Lung microvascular endothelial cell (primary cell): ENCODE data around the gene CD72. TPM values are rescaled to one million over a fixed set of nuclear protein-coding genes. Genes with fewer than 3 reads are reported as not detected.
"Not testable (repeated sequence)": the region's sequence is repeated elsewhere in the genome, so short reads cannot be mapped to it uniquely, and the experiment has no call there.

Source experiments
- DNase-seq, 2 donors: peaks; one replicate each; pipeline versions ENCODE4 v3.0.0 to v3.0.0-alpha.2; 2010; ENCODE audit warnings: low read depth in 2 of 2
- total RNA-seq: library from RNA; depleted of rRNA; stranded (reverse); fragments of >200 nt; gene quantifications from 2 replicates; pipeline ENCODE4 v1.2.1, GENCODE V29; 2014

Gene CD72
- total RNA-seq, 1 donor from 2014 or later, result not detected

DNA sequence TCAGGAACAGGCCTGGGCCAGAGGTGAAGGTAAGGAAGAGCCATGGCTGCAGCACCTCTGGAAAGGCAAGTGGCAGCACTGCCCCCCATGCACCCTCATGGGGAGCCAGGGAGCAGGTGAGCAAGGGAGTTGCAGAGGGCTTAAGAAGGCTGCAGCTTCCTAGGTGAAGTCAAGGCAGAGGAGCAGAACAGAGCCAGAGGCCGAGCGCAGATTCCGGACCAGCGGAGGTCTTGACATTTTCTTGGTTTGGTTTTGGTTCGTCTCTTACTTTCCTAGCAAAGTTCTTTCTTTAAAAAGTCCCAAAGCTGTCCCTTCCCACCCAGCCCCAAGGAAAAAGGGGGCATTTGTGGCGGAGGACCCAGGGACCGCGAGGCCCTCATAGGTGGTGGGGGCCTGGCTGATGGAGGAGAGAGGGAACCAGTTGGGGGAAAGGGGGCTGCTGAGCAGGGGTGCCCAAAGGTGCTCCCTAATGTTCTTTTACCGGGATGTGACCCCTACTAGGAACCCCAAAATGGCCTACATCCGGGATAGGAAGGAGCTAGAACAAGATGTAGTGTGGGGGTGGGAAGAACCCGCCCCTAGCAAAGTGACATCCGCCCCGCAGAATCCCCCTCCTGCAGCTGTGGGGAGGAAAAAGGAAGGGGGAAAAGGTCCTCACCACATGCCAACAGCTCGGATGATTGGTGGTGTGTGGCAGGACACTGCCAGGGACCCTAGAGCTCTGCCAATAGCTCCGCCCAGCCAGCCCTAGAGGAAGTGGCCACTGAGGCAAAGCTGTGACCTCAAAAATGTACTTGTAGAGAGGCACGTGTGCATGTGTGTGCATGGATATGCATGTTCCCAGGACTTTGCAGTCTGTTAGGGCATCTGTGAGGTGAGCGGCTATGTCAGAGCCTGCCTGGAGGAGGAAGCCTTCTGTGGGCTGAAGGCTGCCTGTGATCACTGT, 914 bp upstream of the CD72 start:
- no peak for DNase-seq

DNA sequence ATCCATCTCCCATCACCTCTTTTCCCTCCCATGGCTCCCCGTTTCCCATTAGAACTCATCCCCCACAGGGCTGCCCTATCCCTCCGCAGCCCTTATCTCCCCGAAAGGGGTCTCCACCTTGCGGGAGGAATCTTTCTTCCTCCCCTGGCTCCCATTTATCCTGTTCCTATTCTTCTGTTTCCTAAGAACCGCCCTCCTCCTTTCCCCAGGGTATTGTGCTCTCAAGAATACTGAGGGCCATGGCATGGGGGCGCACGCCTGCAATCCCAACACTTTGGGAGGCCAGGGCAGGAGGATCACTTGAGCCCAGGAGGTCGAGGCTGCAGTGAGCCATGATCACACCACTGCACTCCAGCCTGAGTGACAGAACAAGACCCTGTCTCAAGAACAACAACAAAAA, 665 bp downstream of the CD72 start:
- DNase-seq, result no peak

DNA sequence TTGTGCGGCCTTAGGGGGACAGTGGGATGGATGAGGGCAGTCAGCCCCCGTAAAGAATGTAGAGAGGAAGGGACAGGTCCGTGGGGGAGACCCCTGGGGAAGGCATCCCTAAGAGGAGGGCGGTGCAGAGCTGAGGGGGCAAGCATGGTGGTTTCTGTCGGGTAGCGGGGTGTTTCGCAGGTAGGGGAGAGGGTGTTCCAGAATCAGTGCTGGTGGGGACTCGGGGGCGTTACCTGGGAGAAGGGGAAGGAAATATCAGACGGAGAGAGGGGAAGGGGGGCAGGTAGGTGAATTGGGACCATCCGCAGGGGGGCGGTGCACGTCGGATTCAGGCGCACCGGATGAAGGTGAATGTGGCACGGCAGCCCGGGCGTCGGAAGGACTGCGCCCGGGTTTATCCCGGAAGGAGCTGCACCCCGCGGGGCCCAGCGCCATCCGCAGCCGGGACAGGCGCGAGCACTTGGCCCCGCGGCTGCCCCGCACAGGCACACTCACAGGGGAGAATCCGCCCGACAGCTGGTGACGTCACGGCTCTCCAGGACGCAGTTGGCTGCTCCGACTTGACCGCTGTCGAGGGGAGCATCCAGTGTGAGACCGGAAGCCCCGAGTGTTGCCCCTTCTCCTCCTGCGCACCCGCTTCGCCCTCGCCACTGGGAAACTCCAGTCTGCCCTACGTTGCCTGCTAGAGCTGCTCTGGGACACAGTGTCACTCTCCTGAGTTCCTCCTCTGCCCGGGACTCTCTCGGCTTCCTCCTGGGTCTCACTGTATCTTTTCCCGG, 1.3 kb downstream of the CD72 start:
- DNase-seq, result peak; percentile 38 to 55

DNA sequence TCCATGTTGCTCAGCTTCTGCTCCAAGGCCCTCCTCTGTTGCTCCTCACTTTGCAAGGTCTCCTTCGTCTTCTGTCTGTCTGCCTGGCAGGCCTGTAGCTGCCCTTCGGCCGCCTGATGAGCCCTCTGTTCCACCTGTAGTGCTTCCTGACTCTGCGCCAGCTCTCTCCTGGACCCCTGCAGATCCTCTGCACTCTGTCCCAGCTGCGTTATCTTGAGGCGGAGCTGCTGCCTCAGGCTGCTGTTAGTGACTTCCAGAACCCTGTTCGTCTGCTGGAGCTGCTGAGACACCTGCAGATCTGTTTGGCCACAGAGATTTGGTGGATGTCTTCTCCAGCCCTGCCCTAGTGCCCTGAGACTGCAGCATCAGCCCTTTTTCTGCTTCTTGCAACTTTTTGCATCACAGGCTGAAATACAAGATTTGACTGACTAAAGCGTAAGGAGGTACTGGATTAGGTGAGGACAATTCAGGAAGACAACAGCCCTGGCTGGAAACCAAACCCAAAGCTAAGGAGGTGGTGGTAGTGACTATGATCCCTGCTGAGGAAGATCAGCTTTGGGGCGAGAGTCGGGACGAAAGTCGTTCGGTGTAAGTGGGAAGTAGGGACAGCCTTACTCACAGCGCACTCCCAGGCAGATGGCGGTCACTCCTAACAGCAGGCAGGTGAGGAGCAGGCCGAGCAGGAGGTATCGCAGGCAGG, 2.1 kb downstream of the CD72 start:
- DNase-seq, result no peak

DNA sequence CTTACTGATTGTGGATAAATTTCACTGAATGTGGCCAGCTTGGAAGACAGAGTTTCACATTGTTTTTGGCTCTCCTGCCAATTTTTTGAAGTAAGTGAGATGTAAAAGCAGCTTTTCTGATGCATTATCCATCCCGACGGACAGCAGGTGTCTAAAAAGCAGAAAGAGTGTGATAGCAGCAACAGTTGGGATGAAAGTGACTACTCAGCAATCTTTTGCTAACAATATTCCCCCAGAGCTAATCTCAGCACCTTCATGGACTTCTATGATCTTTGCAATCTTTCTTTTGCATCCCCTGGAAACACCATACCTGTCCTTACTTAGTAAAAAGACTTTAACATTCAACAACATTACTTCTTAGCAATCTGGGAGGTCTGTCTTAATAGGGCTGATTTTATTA, 5.4 kb downstream of the CD72 start:
- DNase-seq, result no peak

DNA sequence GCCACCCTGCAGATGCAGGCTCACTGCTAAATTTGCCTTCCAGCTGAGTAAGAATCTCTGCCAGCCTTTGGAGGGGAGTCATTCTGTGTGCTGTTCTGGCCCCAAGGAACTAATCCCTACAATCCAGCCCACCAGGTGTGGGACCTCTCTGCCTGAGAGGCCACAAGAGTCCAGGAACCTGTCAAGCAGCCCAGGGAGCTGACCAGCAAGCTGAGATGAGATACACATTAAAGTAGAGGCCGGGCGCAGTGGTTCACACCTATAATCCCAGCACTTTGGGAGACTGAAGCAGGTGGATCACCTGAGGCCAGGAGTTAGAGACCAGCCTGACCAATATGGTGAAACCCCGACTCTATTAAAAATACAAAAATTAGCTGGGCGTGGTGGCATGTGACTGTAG, 6.1 kb downstream of the CD72 start:
- not testable (repeated sequence) for DNase-seq

DNA sequence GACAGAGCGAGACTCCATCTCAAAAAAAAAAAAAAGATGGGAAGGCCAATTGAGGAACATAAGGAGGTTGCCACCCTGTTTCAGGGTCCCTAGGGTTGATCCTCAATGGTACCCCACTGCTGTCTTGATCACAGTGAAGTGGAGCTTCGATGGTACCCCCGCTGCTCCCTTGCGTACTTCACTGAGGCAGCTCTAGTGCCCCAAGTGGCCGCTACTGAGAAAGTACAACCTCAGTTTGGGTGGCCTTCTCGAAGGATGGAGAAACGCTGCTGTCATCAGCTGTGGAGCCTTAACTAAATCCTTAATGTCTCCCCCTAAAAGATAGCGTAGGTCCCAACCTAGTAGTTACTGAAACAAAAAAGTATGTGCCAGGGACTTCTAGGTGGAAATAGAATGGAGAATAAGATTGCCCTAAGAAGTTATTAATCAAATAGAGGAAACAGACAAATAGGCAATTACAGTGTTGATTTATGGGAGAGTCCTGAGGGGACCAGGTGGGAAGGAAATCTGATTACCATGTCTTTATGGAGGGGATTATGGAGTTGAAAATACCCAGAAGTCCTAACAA, 6.9 kb downstream of the CD72 start:
- peak; percentile 40 to 51 for DNase-seq

DNA sequence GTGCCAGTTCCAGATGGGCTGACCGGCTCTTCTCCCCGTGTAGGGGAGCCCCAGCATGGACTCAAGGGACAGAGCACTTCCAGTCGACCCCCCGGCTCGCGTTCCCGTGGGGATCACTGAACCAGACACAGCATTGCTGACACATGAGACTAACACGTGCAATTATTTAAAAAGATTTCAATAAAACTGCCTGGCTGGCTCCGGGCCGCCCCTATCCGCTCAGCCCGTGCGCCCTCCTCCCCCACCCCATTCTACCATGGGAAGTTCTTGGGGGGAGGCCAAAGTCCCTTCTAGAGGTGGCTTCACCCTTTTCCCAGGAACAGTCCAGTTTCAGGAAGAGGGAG, 8.4 kb downstream of the CD72 start:
- DNase-seq, result no peak

DNA sequence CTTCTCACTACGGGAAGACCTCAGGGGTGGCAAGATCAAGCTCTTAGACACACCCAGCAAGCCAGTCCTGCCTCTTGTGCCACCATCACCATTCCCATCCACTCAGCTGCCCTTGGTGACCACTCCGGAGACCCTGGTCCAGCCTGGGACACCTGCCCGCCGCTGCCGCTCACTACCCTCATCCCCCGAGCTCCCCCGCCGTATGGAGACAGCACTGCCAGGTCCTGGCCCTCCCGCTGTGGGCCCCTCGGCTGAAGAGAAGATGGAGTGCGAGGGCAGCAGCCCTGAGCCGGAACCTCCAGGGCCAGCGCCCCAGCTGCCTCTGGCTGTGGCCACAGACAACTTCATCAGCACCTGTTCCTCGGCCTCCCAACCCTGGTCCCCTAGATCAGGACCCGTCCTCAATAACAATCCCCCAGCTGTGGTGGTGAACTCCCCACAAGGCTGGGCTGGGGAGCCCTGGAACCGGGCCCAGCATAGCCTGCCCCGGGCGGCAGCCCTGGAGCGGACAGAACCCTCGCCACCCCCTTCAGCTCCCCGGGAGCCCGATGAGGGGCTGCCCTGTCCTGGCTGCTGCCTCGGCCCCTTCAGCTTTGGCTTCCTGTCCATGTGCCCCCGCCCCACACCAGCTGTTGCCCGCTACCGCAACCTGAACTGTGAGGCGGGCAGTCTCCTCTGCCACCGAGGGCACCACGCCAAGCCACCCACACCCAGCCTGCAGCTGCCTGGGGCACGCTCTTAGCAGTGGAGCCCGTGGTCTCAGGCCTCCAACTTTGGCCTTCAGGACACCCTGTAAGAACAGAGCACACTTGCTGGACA, 9.0 kb downstream of the CD72 start:
- DNase-seq, result no peak

DNA sequence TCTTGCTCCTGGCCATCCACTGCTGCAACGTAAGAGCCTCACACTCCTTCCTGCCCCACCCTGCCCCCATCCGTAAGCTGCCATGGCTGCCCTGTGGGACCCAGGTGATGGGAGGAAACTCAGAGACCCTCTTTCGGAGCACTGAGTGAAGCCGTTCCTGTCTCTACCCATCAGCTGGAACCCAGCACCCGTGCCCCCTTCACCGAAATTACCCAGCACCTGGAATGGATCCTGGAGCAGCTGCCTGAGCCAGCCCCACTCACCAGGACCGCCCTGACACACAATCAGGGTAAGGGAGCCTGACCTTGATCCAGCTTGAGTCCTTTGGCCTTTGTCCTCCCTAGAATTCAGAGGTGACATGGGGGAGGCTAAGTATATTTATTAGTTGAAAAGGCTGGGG, 10.0 kb downstream of the CD72 start:
- no peak for DNase-seq

DNA sequence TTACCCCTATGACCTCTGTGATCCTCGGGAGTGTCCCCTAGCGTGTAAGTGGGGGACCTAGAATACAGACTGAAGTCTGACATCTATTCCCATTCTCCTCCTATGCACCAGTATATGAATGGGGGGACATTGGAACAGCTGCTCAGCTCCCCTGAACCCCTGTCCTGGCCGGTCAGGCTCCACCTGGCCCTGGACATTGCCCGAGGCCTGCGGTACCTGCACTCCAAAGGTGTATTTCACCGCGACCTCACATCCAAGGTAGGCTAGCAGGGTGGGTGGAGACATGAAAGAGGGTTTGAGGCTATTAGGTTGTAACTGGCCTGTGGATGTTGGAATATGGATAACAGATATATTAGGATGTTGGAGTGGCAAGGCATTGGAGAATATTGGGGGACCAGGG, 11.5 kb downstream of the CD72 start:
- DNase-seq, result no peak

DNA sequence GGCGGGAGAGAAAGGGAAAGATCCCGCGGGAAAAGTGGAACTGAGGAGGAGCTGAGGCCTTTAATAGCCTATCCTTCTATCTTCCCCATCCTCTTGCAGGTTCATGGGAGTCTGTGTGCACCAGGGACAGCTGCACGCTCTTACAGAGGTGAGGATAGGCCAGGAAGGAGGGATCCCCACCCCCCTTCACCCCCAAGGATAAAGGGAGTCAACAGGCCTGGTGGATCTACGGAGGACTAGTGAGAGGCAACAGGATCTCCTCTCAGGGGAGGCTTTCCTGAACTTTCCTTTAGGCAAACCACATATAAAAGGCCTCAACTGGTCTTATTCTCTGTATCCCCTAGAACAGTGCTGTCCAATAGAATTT, 12.1 kb downstream of the CD72 start:
- no peak for DNase-seq

DNA sequence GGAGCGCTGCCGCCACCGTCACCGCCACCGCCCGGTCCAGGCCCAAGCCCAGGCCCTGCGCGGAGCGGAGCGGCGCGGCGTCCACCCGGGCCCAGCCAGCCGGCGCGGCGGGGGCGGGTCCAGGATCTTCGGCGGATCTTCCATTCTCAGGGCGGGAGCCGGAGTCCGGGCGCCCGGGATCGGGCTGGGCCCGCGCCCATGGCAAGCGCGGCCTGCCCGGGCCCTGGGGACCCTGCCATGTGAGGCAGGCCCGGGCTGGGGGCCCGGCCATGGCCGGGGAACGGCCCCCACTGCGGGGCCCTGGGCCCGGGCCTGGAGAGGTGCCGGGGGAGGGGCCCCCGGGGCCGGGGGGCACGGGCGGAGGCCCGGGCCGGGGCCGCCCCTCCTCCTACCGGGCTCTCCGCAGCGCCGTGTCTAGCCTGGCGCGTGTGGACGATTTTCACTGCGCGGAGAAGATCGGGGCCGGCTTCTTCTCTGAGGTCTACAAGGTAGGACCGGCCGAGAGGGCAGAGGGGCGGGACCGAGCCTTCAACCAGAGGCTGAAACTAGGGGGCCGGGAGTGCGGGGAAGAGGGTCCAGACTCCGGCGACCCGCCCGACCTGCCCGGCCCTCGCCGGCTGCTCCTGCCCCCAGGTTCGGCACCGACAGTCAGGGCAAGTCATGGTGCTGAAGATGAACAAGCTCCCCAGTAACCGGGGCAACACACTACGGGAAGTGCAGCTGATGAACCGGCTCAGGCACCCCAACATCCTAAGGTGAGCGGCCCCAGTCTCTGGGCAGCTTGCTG, 12.7 kb downstream of the CD72 start:
- peak in 1 of 2 donors; percentile 17 for DNase-seq

DNA sequence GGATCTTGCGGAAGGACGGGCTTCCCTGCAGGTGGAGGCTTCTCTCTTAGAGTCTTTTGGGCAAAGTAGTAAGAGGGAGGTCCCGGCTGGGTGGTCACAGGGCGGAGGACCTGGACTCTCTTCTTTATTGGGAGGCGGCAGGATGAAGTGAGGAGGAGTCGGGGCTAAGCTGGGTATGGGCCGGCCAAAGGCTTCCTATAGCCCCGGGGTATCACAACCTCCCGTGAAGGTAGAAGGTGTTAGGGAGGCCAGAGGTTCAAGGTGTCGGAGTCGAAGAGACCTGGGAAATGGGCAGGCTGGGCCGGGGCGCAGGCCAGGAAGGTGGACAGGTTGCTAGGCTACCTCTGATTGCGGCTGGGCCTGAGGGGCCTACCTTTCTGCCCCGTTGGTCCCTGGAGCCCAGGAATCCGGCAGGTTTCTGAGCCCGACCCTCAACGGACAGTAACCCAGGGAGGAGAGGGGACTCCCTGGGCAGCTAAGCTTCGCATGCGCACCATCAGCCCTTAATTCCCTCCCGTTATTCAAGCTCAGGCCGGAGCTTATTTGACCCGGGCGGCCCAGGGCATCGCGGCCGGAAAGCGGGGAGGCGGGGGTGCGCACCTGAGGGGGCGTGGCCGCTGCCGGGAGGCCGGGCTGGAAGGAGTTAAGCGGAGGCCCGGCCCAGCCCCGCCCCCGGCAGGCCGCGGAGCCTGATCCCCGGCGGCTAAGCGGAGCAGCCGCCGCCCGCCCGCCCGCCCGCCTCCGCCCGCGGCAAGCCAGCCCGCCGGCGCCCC, 13.4 kb downstream of the CD72 start, which contains the start of gene TESK1:
Gene TESK1 (plus strand): TSS at position 685 of the 773 bp plus-strand sequence. CDS start 358 bp downstream, outside the sequence.
- DNase-seq, result peak; percentile 54 to 78

DNA sequence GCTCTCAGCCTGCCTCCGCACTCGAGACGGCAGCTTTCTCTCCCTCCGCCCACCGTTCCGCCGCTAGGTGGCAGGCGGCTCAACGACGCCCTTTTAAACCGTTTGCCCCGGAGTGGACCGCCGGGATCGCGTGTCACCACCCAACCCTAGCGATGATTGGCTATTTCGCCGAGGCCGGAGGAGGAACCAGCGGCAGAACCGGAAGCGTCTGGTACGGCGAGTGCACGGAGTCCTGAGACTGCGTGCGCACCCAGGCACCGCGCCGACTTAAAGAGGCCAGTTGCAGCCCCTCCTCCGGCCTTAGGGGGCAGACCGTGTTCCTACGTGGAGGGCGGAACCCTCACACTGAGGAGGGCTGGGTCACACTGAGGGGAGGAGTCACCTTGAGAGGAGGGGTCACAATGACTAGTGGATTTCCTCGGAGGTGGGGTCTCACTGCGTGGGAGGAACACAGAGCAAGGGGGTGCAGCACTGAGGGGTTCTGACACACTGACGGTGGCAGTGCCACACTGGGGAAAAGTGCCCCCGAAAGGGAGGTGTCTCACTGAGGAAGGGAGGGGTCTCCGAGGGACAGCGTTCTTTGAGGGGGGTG, 14.1 kb downstream of the CD72 start:
- peak; percentile 99 to 100 for DNase-seq

DNA sequence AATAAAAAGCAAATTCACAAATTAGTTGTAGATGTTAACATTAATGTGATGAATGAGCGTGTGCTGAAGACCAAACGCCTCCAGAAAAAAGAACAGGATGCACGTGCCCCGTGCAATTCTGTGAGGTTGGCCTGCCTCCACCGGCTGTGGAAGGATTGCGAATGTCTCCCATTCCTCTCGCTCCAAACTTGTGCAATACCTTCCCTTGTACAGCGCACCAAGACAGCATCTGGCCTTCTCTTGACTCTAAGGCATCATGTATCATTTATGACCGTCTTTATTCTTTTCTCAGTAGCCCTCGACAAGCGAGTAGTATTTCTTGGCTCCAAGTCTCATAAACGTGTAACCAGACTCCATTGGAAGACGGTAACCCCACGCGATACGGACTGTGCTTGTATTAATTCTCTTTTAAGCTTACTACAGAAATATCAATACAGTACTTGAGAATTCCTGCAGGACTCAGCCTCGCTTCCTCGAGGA, 14.7 kb downstream of the CD72 start:
- DNase-seq, result peak in 1 of 2 donors; percentile 31

DNA sequence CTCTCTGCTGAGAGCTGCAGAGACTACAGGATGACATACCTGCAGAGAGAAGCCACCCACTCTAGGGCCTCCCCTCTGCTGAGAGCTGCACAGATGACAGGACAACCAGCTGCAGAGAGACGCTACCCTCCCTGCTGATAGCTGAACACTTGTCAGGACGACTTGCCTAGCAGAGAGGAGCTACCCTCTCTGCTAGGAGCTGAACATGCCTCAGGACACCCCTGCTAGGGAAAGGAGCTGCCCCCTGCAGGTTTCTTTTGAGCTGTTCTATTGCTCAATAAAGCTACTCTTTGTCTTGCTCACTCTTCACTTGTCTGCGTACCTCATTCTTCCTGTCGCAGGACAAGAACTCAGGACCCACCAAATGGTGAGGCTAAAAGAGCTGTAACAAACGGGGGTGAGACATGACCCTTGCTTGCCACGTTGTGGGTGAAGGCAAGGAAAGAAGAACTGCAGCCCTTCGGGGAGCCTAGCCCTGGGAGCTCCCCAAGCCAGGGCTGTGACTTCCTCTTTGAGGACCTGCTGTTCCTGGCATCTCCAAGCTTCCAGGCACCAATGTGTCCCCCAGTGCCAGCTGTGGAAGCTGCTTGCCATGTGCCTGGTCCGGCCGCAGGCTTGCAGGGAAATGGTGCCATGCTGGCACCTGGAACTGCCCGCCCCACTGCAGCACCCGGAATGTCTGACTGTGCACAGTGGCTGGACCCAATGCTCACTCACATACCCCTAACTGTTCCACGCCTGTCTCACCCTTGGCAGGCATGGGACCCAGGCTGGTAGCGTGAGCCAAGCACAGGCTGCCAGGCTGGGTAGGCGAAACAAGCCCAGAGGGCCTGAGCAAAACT, 18.2 kb downstream of the CD72 start:
- no peak for DNase-seq
